GM12878 (cell line): ENCODE data around the gene AEBP1. TPM values are rescaled to one million over a fixed set of nuclear protein-coding genes. Genes with fewer than 3 reads are reported as not detected.

ENCODE experiments used
- ATAC-seq: fragments of 200-7000 bp; cut with Tn5 transposase; 3 replicates; pipeline ENCODE4 v1.9.1; 2020; ENCODE audit warnings: mild to moderate bottlenecking, moderate library complexity
- BruUV-seq: library from RNA; stranded (reverse); fragments of 400-500 nt; replicated peaks from 2 replicates; lab custom pipeline; 2021; lab: Mats Ljungman, UMichigan
- CTCF ChIA-PET: fragments of 300-600 bp; sonication (Branson Sonifier 250); formaldehyde crosslinking; extraction: SDS; loops from one replicate; lab custom pipeline; 2021; ENCODE audit warnings: inconsistent platforms; lab: Yijun Ruan, JAX
- POLR2A ChIA-PET: fragments of 350-600 bp; formaldehyde crosslinking; extraction: SDS; loops from one replicate; lab custom pipeline; 2021; ENCODE audit warnings: inconsistent platforms; lab: Charles Lee
- RAD21 ChIA-PET: fragments of 300-600 bp; sonication (Branson Sonifier 250); formaldehyde crosslinking; loops from one replicate; lab custom pipeline; 2023; ENCODE audit warnings: antibody characterized with exemption; ENCODE audit not compliant: unreplicated experiment; lab: Charles Lee
- SMC1A ChIA-PET: fragments of 300-600 bp; sonication (Branson Sonifier 250); formaldehyde crosslinking; loops from one replicate; lab custom pipeline; 2023; ENCODE audit not compliant: unreplicated experiment, uncharacterized antibody; lab: Charles Lee
- DNase-seq: peaks from one replicate; pipeline ENCODE4 v3.0.0-alpha.2; 2011; ENCODE audit warnings: low read depth, low spot score
- FAIRE-seq: peaks from 3 replicates; lab custom pipeline; 2011; peaks lifted over from hg19 to GRCh38; lab: Jason Lieb, UNC
- H2AFZ ChIP-seq: 2 replicates; pipeline ENCODE4 v1.6.0; 2011; ENCODE audit warnings: low read depth, low read length, control low read depth; ENCODE audit not compliant: control insufficient read depth
- H3K27ac ChIP-seq: 2 replicates; pipeline ENCODE4 v1.5.1; 2011; ENCODE audit warnings: control low read depth; ENCODE audit not compliant: control insufficient read depth, insufficient read depth
- H3K27me3 ChIP-seq, 2 experiments: replicated peaks in 1 of 2; 2 replicates each; pipeline versions ENCODE4 v1.6.0 to v1.6.1; 2011; ENCODE audit warnings: low read length in 1 of 2; ENCODE audit not compliant: control insufficient read depth in 2 of 2, insufficient read depth in 2 of 2
- H3K36me3 ChIP-seq, 2 experiments: 2 replicates each; pipeline ENCODE4 v1.5.1; 2011; ENCODE audit warnings: low read length in 1 of 2; ENCODE audit not compliant: control insufficient read depth in 2 of 2, insufficient read depth in 2 of 2
- H3K4me1 ChIP-seq: 2 replicates; pipeline ENCODE4 v1.6.1; 2011; ENCODE audit warnings: mild to moderate bottlenecking, low read length, moderate library complexity, mixed read lengths; ENCODE audit not compliant: control insufficient read depth, insufficient read depth
- H3K4me2 ChIP-seq: 2 replicates; pipeline ENCODE4 v1.6.0; 2011; ENCODE audit warnings: control low read depth; ENCODE audit not compliant: control insufficient read depth, insufficient read depth
- H3K4me3 ChIP-seq: fragments of 200-600 bp; sonication (generic); 2 replicates; pipeline ENCODE4 v1.5.1; 2016
- H3K79me2 ChIP-seq: 2 replicates; pipeline ENCODE4 v1.6.0; 2011; ENCODE audit warnings: low read length; ENCODE audit not compliant: control insufficient read depth, insufficient read depth
- H3K9ac ChIP-seq: 2 replicates; pipeline ENCODE4 v1.8.0; 2011; ENCODE audit warnings: low read length, control low read depth, mixed read lengths; ENCODE audit not compliant: control insufficient read depth, insufficient read depth
- H3K9me3 ChIP-seq: replicated peaks from 3 replicates; pipeline ENCODE4 v1.5.1; 2011; ENCODE audit warnings: mild to moderate bottlenecking, low read length; ENCODE audit not compliant: control insufficient read depth, insufficient read depth
- H4K20me1 ChIP-seq: 2 replicates; pipeline ENCODE4 v1.6.0; 2011; ENCODE audit not compliant: control insufficient read depth, insufficient read depth
- ETV6 ChIP-seq, 2 experiments: fragments of 450-650 bp in 1 of 2; IDR thresholded peaks in 1 of 2; conservative IDR thresholded peaks in 1 of 2; 2 replicates each; pipeline ENCODE4 v1.6.1; 2014; ENCODE audit warnings: antibody characterized with exemption in 1 of 2, borderline replicate concordance in 1 of 2, low read depth in 1 of 2, mild to moderate bottlenecking in 1 of 2, moderate library complexity in 1 of 2
- KDM1A ChIP-seq: fragments of 200-600 bp; sonication (generic); IDR thresholded peaks from 2 replicates; pipeline ENCODE4 v1.6.1; 2016; ENCODE audit warnings: borderline replicate concordance
- STAT3 ChIP-seq: IDR thresholded peaks from 2 replicates; pipeline ENCODE4 v1.6.1; 2011; ENCODE audit warnings: low read depth, low read length, improper control_type of control experiment
- ZNF622 ChIP-seq: fragments of 450-650 bp; IDR thresholded peaks from 2 replicates; pipeline ENCODE4 v1.6.1; 2017; ENCODE audit warnings: mild to moderate bottlenecking, inconsistent platforms
- WGBS: methylation state at CpG from one replicate; pipeline ENCODE4 v1.1.6; 2016; ENCODE audit warnings: low lambda C conversion rate; ENCODE audit not compliant: insufficient replicate concordance, insufficient coverage; ENCODE audit errors: missing lambda C conversion rate; 5-methylcytosine and 5-hydroxymethylcytosine counted together
- in situ Hi-C: fragments of 300-500 bp; cut with MboI; formaldehyde crosslinking; loops from 9 replicates; pipeline ENCODE4 v1.14.3; 2018; ENCODE audit warnings: mixed read lengths
- intact Hi-C: fragments of 100-400 bp; cut with micrococcal nuclease; formaldehyde crosslinking; loops from one replicate; pipeline ENCODE4 v1.14.2; 2022; ENCODE audit not compliant: unreplicated experiment
- polyA plus RNA-seq, 11 experiments: library from polyadenylated mRNA; depleted of rRNA in 4 of 11; unstranded in 6 of 11; stranded (reverse) in 5 of 11; fragments of >200 nt; fragmentation: Nextera tagmentation in 4 of 11; fragmentation: Illumina TruSeq in 1 of 11; extraction: Ambion mirVana in 4 of 11; extraction: Trizol in 1 of 11; gene quantifications; 1 replicate in 1 of 11; 2 replicates in 10 of 11; pipeline versions ENCODE4 v1.2.1 to v1.2.3, GENCODE V29; 2011 to 2016; ENCODE audit warnings: inconsistent platforms in 2 of 11, missing spikeins in 2 of 11, low read depth in 1 of 11
- total RNA-seq, 4 experiments: library from RNA; depleted of rRNA in 3 of 4; stranded (reverse); fragments of >200 nt in 3 of 4; fragmentation: Illumina TruSeq in 1 of 4; extraction: Trizol in 1 of 4; gene quantifications; 2 replicates each; pipeline versions ENCODE4 v1.2.1 to v1.2.3, GENCODE V29; 2013 to 2021
- TF ChIP-seq, protein P1 (sequence below): fragments of 450-650 bp; IDR thresholded peaks from 2 replicates; pipeline ENCODE4 v1.6.1; 2017; ENCODE audit warnings: antibody characterized with exemption, mild to moderate bottlenecking, moderate library complexity

The AEBP1 gene
- total and polyA plus RNA-seq, 10 of the 15 experiments (the other 5 are each of a cell fraction or from before 2014, with no cell fraction given) = 0.06 to 0.23 (median 0.11) TPM; not detected in 5

DNA sequence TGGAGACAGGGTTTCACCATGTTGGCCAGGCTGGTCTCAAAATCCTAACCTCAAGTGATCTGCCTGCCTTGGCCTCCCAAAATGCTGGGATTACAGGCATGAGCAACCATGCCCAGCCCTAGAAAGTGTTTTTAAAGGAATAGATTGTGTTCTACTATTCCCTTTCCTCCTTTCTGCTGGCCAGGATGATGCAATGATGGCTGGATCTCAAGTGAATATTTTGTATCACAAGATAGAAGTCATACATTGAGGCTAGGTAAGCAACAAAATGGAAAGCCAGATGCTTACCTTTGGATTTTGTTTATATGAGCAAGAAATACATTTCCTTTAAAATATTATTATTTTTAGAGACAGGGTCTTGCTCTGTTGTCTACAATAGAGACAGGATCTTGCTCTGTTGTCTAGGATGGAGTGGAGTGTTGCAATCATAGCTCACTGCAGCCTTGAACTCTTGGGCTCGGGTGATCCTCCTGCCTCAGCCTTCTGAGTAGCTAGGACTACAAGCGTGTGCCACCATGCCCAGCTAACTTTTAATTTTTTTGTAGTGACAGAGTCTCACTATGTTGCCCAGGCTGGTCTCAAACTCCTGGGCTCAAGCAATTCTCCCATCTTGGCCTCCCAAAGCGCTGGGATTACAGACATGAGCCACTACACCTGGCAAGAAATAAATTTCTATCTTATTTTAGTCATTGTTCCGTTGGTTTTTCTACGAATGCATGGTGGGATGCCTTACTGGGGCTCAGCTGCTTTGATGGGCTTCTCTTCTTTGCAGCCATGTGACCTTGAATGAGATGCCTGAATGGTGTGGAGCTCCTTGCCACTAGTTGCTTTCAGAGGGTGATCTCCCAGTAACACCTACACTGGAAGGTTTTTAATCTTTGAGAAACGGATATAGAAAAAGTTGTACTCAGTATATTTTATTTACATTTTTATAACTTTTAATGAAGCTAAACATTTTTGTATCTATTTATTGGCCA, 5.8 kb upstream of the AEBP1 start:
- intact Hi-C loops (no loop called here), in situ Hi-C loops (no loop called here)
- FAIRE-seq (no peak), DNase-seq (no peak)
- Histone ChIP-seq H3K27ac (no peak overlapping the region), H3K36me3 (no peaks in the 10 kb centered on the region), H4K20me1 (no peaks in the 10 kb centered on the region), H3K9ac (no peak overlapping the region), H3K4me3 (no peak overlapping the region), H3K9me3 (no peaks in the 10 kb centered on the region), H3K79me2 (no peaks in the 10 kb centered on the region), H3K4me2 (no peak overlapping the region), H3K27me3 (no peaks in the 10 kb centered on the region), H2AFZ (no peak overlapping the region)
- ChIA-PET POLR2A (interaction anchor here (0.9 to 1.0 kb wide), 2 partner anchors 16 to 17 kb away, joined by 3 read pairs; no protein-coding TSS in a partner anchor), SMC1A (interaction anchor here (0.9 to 2.0 kb wide), 8 partner anchors 10 to 60 kb away, joined by 3 to 6 read pairs (median 4); no protein-coding TSS in a partner anchor), RAD21 (interaction anchor here (1.0 to 1.1 kb wide), 2 partner anchors 20 to 26 kb away, joined by 3 to 4 read pairs; no protein-coding TSS in a partner anchor)
- no TSS peak for BruUV-seq
- 28% methylated on average over 6 of the region's 6 CpGs for whole genome bisulfite sequencing
- TF ChIP-seq, protein P1, sequence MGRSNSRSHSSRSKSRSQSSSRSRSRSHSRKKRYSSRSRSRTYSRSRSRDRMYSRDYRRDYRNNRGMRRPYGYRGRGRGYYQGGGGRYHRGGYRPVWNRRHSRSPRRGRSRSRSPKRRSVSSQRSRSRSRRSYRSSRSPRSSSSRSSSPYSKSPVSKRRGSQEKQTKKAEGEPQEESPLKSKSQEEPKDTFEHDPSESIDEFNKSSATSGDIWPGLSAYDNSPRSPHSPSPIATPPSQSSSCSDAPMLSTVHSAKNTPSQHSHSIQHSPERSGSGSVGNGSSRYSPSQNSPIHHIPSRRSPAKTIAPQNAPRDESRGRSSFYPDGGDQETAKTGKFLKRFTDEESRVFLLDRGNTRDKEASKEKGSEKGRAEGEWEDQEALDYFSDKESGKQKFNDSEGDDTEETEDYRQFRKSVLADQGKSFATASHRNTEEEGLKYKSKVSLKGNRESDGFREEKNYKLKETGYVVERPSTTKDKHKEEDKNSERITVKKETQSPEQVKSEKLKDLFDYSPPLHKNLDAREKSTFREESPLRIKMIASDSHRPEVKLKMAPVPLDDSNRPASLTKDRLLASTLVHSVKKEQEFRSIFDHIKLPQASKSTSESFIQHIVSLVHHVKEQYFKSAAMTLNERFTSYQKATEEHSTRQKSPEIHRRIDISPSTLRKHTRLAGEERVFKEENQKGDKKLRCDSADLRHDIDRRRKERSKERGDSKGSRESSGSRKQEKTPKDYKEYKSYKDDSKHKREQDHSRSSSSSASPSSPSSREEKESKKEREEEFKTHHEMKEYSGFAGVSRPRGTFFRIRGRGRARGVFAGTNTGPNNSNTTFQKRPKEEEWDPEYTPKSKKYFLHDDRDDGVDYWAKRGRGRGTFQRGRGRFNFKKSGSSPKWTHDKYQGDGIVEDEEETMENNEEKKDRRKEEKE = no peak
- no peak for TF ChIP-seq STAT3
- TF ChIP-seq ZNF622 = no peak
- TF ChIP-seq ETV6 (conservative IDR thresholded peaks at IDR 0.05 in 1 of 2, IDR thresholded peaks at IDR 0.05 in 1 of 2; ENCODE audit: borderline replicate concordance in 1 of 2, low read depth in 1 of 2) = no peak
- no peak for TF ChIP-seq KDM1A
- TF ChIP-seq, all 136 proteins: peak for 0
- H3K4me1 ChIP-seq = peaks cover 14% of the 10 kb centered on the region
- ATAC-seq = no peak
- CTCF ChIA-PET = interaction anchor here (0.8 to 2.8 kb wide), 7 partner anchors 11 to 183 kb away, joined by 3 to 9 read pairs (median 3); no protein-coding TSS in a partner anchor
